WTC11 (cell line): ENCODE measurements around the gene ZC3H12D.

ENCODE experiments used
- ATF3 ChIP-seq: sonication (generic); formaldehyde crosslinking; conservative IDR thresholded peaks from 2 replicates; pipeline ENCODE4 v1.8.1; 2022; ENCODE audit warnings: mild to moderate bottlenecking, missing genetic modification reagents
- CBFB ChIP-seq: sonication (generic); formaldehyde crosslinking; IDR thresholded peaks from 2 replicates; pipeline ENCODE4 v1.8.1; 2022; ENCODE audit warnings: mild to moderate bottlenecking, low read depth, missing genetic modification reagents
- CTCF ChIP-seq: fragments of 200-600 bp; IDR thresholded peaks from 2 replicates; pipeline ENCODE4 v1.8.0; 2022; ENCODE audit warnings: antibody characterized with exemption
- ESRRA ChIP-seq: sonication (generic); formaldehyde crosslinking; IDR thresholded peaks from 2 replicates; pipeline ENCODE4 v1.8.1; 2022; ENCODE audit warnings: mild to moderate bottlenecking, missing genetic modification reagents, borderline replicate concordance
- GRHL2 ChIP-seq: fragments of 250-450 bp; sonication (Bioruptor Pico); IDR thresholded peaks from 2 replicates; pipeline ENCODE4 v1.8.0; 2022; ENCODE audit warnings: mild to moderate bottlenecking, moderate library complexity; ENCODE audit not compliant: insufficient replicate concordance, severe bottlenecking
- IRF1 ChIP-seq: sonication (generic); formaldehyde crosslinking; IDR thresholded peaks from 2 replicates; pipeline ENCODE4 v1.8.0; 2023; ENCODE audit warnings: missing genetic modification reagents
- MAX ChIP-seq: sonication (generic); formaldehyde crosslinking; IDR thresholded peaks from 2 replicates; pipeline ENCODE4 v1.8.0; 2022; ENCODE audit warnings: mild to moderate bottlenecking, missing genetic modification reagents
- NFATC4 ChIP-seq: fragments of 250-450 bp; sonication (Bioruptor Pico); IDR thresholded peaks from 2 replicates; pipeline ENCODE4 v1.9.0; 2021; ENCODE audit warnings: mild to moderate bottlenecking
- TP53 ChIP-seq: sonication (generic); formaldehyde crosslinking; IDR thresholded peaks from 2 replicates; pipeline ENCODE4 v1.8.1; 2023; ENCODE audit warnings: mild to moderate bottlenecking, missing genetic modification reagents
- ZNF425 ChIP-seq: fragments of 250-450 bp; sonication (Bioruptor Pico); conservative IDR thresholded peaks from 2 replicates; pipeline ENCODE4 v1.9.0; 2021; ENCODE audit warnings: mild to moderate bottlenecking
- ZNF532 ChIP-seq: fragments of 250-450 bp; sonication (Bioruptor Pico); IDR thresholded peaks from 2 replicates; pipeline ENCODE4 v1.9.0; 2021; ENCODE audit warnings: mild to moderate bottlenecking, borderline replicate concordance

GRCh38 chr6:149529650-149530049 lies 44.8 kb upstream of the ZC3H12D start:
- TF ChIP-seq TP53: no peak
- no peak for TF ChIP-seq CTCF
- no peak for TF ChIP-seq ZNF425 (CRISPR knock-in tag)
- TF ChIP-seq CBFB (CRISPR knock-in tag): no peak
- no peak for TF ChIP-seq NFATC4 (CRISPR knock-in tag)
- no peak for TF ChIP-seq MAX (CRISPR knock-in tag)
- TF ChIP-seq ESRRA (CRISPR knock-in tag): no peak
- TF ChIP-seq ZNF532: no peak
- TF ChIP-seq ATF3 (CRISPR knock-in tag): no peak
- TF ChIP-seq IRF1 (CRISPR knock-in tag): no peak
- no peak for TF ChIP-seq GRHL2 (CRISPR knock-in tag)
